B cell (primary cell): ENCODE data around the gene MTPN.

Experiments
- CTCF ChIP-seq: fragments of 200-600 bp; IDR thresholded peaks from one replicate; pipeline ENCODE4 v1.8.0; 2022; ENCODE audit warnings: antibody characterized with exemption, mild to moderate bottlenecking
- EZH2 ChIP-seq: IDR thresholded peaks from 2 replicates; pipeline ENCODE4 v1.6.1; 2012; ENCODE audit warnings: borderline replicate concordance, low read depth, mild to moderate bottlenecking, moderate library complexity, low read length; ENCODE audit not compliant: insufficient read depth, poor library complexity, severe bottlenecking

DNA sequence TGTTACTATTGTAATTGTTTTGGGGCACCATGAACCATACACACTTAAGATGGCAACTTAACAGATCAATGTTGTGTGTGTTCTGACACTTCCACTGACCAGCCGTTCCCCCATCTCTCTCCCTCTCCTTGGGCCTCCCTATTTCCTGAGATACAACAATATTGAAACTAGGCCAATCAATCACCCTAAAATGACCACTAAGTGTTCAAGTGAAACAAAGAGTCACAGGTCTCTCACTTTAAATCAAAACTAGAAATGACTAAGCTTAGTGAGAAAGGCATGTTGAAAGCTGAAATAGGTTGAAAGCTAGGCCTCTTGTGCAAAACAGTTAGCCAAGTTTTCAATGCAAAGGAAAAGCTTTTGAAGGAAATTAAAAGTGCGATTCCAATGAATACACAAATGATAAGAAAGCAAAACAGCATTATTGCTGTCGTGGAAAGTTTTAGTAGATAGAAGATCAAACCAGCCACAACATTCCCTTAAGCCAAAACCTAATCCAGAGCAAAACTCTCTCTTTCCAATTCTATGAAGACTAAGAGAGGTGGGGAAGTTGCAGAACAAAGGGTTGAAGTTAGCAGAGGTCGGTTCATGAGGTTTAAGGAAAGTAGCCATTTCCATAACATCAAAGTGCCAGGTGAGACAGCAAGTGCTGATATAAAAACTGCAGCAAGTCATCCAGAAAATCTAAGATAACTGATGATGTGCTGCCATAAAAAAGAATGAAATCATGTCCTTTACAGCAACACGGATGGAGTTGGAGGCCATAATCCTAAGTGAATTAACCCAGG lies 90.6 kb downstream of the MTPN start:
- TF ChIP-seq CTCF (no peak), EZH2 (no peak)
